Vagina (tissue), 2 donors: ENCODE data around the gene HNRNPLL. TPM values are rescaled to one million over a fixed set of nuclear protein-coding genes. Genes with fewer than 3 reads are reported as not detected.

ENCODE experiments used
- DNase-seq, 2 donors: peaks; one replicate each; pipeline ENCODE4 v3.0.0-alpha.2; 2017; ENCODE audit errors: extremely low spot score in 2 of 2
- H3K27ac ChIP-seq: fragments of 200-600 bp; sonication (generic); one replicate; pipeline ENCODE4 v1.5.1; 2019
- H3K27me3 ChIP-seq: fragments of 200-600 bp; sonication (generic); one replicate; pipeline ENCODE4 v1.5.1; 2019
- H3K36me3 ChIP-seq, 2 donors: fragments of 200-600 bp; sonication (generic); one replicate each; pipeline ENCODE4 v1.5.1; 2017 to 2019
- H3K4me1 ChIP-seq: fragments of 200-600 bp; sonication (generic); one replicate; pipeline ENCODE4 v1.5.1; 2019
- H3K4me3 ChIP-seq, 2 donors: fragments of 200-600 bp; sonication (generic); 1 replicate in 1 of 2; 2 replicates in 1 of 2; pipeline ENCODE4 v1.5.1; 2016 to 2019
- H3K9me3 ChIP-seq: fragments of 200-600 bp; sonication (generic); one replicate; pipeline ENCODE4 v1.5.1; 2019
- POLR2A ChIP-seq, 2 donors: fragments of 450-650 bp; IDR thresholded peaks; one replicate each; pipeline ENCODE4 v1.6.1; 2017; ENCODE audit warnings: antibody characterized with exemption in 2 of 2, mild to moderate bottlenecking in 2 of 2, moderate library complexity in 2 of 2
- POLR2AphosphoS5 ChIP-seq, 2 donors: sonication (generic); formaldehyde crosslinking; IDR thresholded peaks; one replicate each; pipeline ENCODE4 v1.9.0; 2017; ENCODE audit warnings: antibody characterized with exemption in 2 of 2, mild to moderate bottlenecking in 2 of 2, low read depth in 1 of 2; ENCODE audit not compliant: insufficient read depth in 1 of 2
- intact Hi-C: fragments of 100-400 bp; cut with DNase I; formaldehyde crosslinking; loops from one replicate; pipeline ENCODE4 v1.15.1; 2023
- total RNA-seq: library from RNA; depleted of rRNA; stranded (reverse); fragments of >200 nt; gene quantifications from one replicate; pipeline ENCODE4 v1.2.3, GENCODE V29; 2016
- TF ChIP-seq, protein P1 (sequence below), 3 experiments: fragments of 450-650 bp in 2 of 3; fragments of 200-600 bp in 1 of 3; sonication (generic) in 1 of 3; IDR thresholded peaks; one replicate each; pipeline ENCODE4 v1.5.1; 2017 to 2019; ENCODE audit warnings: antibody characterized with exemption in 3 of 3, mild to moderate bottlenecking in 2 of 3, moderate library complexity in 2 of 3

Gene HNRNPLL
- total RNA-seq, 1 donor from 2014 or later, result 33.9 TPM

DNA sequence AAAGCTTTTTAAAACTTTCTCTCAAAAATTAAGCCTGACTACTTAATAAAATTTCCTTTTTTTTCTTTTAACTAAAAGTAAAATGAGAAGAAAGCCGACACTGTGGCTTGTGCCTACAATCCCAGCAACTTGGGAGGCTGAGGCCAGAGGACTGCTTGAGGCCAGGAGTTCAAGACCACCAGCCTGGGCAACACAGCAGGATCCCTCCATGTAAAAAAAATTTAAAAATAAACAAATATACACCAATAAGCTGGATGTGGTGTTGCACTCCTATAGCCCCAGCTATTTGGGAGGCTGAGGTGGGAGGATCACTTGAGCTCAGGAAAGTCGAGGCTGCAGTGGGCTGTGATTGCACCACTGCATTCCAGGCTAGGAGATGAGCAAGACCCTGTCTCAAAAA lies 37.4 kb downstream of the HNRNPLL start:
- Histone ChIP-seq H3K27ac (no peak overlapping the region), H3K36me3 (peaks cover 0 to 37% of the 10 kb centered on the region in 2 donors), H3K4me1 (no peaks in the 10 kb centered on the region), H3K4me3 (no peak overlapping the region), H3K9me3 (no peaks in the 10 kb centered on the region), H3K27me3 (no peaks in the 10 kb centered on the region)
- no peak for DNase-seq
- intact Hi-C loops, result no loop called here
- TF ChIP-seq POLR2AphosphoS5 (IDR thresholded peaks at IDR 0.05; ENCODE audit: insufficient read depth in 1 of 2, low read depth in 1 of 2) (no peak), POLR2A (IDR thresholded peaks at IDR 0.05) (no peak)
- TF ChIP-seq, protein P1, sequence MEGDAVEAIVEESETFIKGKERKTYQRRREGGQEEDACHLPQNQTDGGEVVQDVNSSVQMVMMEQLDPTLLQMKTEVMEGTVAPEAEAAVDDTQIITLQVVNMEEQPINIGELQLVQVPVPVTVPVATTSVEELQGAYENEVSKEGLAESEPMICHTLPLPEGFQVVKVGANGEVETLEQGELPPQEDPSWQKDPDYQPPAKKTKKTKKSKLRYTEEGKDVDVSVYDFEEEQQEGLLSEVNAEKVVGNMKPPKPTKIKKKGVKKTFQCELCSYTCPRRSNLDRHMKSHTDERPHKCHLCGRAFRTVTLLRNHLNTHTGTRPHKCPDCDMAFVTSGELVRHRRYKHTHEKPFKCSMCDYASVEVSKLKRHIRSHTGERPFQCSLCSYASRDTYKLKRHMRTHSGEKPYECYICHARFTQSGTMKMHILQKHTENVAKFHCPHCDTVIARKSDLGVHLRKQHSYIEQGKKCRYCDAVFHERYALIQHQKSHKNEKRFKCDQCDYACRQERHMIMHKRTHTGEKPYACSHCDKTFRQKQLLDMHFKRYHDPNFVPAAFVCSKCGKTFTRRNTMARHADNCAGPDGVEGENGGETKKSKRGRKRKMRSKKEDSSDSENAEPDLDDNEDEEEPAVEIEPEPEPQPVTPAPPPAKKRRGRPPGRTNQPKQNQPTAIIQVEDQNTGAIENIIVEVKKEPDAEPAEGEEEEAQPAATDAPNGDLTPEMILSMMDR (IDR thresholded peaks at IDR 0.05), result no peak

DNA sequence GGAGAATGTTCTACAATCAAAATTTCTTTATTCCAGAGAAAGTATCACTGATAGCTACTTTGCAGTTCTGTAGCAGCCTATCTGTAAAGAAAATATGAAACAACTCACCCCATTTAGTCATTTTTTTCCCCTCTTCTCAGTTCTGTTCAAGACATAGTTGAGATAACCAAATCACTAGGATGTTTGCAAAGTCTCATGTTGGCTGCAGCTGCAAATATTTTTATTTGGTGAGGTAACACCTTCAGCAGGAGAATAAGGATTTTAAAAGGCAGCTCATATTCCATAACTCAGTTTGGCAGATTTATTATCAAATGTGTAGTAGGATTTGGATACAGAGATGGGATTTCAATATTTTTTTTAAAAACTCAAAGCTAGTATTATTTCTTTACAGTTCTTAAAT lies 41.0 kb downstream of the HNRNPLL start:
- H3K36me3 ChIP-seq, result peaks cover 0 to 3% of the 10 kb centered on the region in 2 donors
- no peak for DNase-seq
- H3K27me3 ChIP-seq, result no peaks in the 10 kb centered on the region
- no peak overlapping the region for H3K4me3 ChIP-seq
- no peaks in the 10 kb centered on the region for H3K4me1 ChIP-seq
- no peak for TF ChIP-seq POLR2A (IDR thresholded peaks at IDR 0.05)
- TF ChIP-seq, protein P1 (IDR thresholded peaks at IDR 0.05), result no peak
- H3K9me3 ChIP-seq, result no peaks in the 10 kb centered on the region
- intact Hi-C loops, result no loop called here
- H3K27ac ChIP-seq, result no peak overlapping the region

DNA sequence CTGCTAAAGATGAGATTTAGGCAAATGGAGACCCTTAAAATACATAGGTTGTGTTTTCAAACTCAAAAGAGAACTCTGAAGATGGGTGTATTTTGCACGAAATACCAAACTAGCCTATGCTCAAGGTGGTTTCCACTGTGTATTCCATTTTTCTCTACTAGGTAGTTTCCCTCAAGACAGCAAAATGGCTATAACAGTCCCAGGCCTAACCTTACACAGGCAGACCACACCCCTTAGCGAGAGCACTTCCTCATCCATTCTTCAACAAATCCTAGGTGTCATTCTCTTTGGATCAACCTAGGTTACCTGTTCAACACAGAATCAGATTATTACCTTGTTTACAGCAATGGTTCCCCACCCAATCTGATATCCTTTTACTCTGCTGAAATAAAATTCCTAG lies 42.6 kb downstream of the HNRNPLL start:
- Histone ChIP-seq H3K36me3 (no peaks in the 10 kb centered on the region), H3K4me1 (no peaks in the 10 kb centered on the region), H3K27me3 (no peaks in the 10 kb centered on the region), H3K27ac (no peak overlapping the region), H3K4me3 (no peak overlapping the region), H3K9me3 (no peaks in the 10 kb centered on the region)
- intact Hi-C loops, result no loop called here
- TF ChIP-seq POLR2AphosphoS5 (IDR thresholded peaks at IDR 0.05; ENCODE audit: insufficient read depth in 1 of 2, low read depth in 1 of 2), result no peak
- TF ChIP-seq POLR2A (IDR thresholded peaks at IDR 0.05), result no peak
- TF ChIP-seq, protein P1 (IDR thresholded peaks at IDR 0.05), result no peak
- no peak for DNase-seq

DNA sequence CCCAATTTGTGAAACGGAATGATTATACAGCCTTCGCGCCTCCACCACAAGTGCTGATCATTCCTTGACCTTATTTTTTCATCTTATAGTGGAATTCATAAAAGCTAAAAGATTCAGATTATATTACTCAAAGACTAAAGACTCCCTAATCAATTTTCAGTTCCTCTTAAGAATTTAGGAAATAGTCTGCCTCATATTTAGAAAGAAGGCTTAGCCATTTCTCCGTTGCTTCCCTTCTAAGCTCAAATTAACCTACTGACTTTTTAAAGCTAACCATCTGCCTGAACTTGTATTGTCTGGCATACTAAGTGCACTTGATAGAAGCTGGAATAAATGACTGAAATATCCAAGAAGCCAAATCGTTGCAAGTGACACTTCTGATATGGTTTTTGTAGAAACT lies 44.7 kb downstream of the HNRNPLL start:
- H3K9me3 ChIP-seq, result no peaks in the 10 kb centered on the region
- DNase-seq, result no peak
- no peaks in the 10 kb centered on the region for H3K36me3 ChIP-seq
- H3K4me3 ChIP-seq, result no peak overlapping the region
- intact Hi-C loops, result no loop called here
- no peaks in the 10 kb centered on the region for H3K4me1 ChIP-seq
- H3K27ac ChIP-seq, result no peak overlapping the region
- TF ChIP-seq, protein P1 (IDR thresholded peaks at IDR 0.05), result no peak
- TF ChIP-seq POLR2AphosphoS5 (IDR thresholded peaks at IDR 0.05; ENCODE audit: insufficient read depth in 1 of 2, low read depth in 1 of 2), result no peak
- no peak for TF ChIP-seq POLR2A (IDR thresholded peaks at IDR 0.05)
- H3K27me3 ChIP-seq, result no peaks in the 10 kb centered on the region

DNA sequence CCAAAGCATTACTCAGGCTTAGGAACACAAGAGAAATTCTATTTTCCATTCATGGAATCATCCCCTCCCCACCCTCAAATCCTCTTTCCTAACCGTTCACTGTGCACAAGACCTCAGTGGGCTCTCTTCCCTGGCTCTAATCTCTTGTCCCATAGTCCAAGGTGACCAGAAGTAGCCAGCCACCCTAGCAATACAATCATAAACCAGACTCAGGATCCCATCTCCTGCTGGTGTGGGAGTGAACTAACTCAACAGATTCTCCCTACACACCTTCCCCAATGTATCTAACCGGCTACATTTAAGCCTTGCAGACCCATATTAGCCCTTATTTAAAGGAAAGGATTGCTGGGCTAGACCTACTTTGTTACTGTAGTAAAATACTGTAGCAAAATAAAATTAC lies 45.5 kb downstream of the HNRNPLL start:
- Histone ChIP-seq H3K9me3 (no peaks in the 10 kb centered on the region), H3K4me1 (no peaks in the 10 kb centered on the region), H3K36me3 (no peaks in the 10 kb centered on the region), H3K4me3 (no peak overlapping the region), H3K27me3 (no peaks in the 10 kb centered on the region), H3K27ac (no peak overlapping the region)
- intact Hi-C loops, result no loop called here
- no peak for DNase-seq
- no peak for TF ChIP-seq POLR2A (IDR thresholded peaks at IDR 0.05)
- TF ChIP-seq POLR2AphosphoS5 (IDR thresholded peaks at IDR 0.05; ENCODE audit: insufficient read depth in 1 of 2, low read depth in 1 of 2), result no peak
- TF ChIP-seq, protein P1 (IDR thresholded peaks at IDR 0.05), result no peak
